ENCODE results near the gene DOK7.

The DOK7 gene

DNA sequence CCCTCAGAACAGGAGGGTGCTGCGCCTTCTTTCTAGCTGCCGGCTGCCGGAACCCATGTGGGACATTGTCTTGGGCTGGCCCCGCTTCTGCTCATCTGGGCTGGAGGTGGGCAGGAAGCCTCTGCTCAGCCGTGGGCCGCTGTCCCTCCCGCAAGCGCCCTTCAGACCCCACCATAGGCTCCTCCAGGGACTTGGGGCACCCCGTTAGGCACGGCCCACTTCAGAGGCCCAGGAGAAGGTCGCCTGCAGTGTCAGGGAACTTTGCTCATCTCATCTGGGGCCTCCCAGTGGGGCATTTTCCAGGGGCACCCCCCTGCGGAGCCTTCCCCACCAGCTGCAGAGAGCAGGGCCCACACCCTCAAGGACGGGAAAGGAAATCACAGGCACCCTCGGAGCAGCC, 32.9 kb downstream of the DOK7 start:
- DNase-seq (ENCODE audit: low spot score), result no peak
- Histone ChIP-seq H3K27me3 (ENCODE audit: insufficient read depth, poor library complexity, severe bottlenecking) (no peaks in the 10 kb centered on the region), H3K9me3 (ENCODE audit: severe bottlenecking) (no peaks in the 10 kb centered on the region), H3K36me3 (ENCODE audit: low read depth) (peaks cover 12% of the 10 kb centered on the region), H3K4me1 (ENCODE audit: insufficient read depth, poor library complexity, severe bottlenecking) (no peaks in the 10 kb centered on the region), H3K4me3 (ENCODE audit: severe bottlenecking) (no peak overlapping the region), H3K27ac (ENCODE audit: poor library complexity, severe bottlenecking) (no peak overlapping the region)
- no peak for ATAC-seq (ENCODE audit: low read depth)
- TF ChIP-seq CTCF (IDR thresholded peaks at IDR 0.05; ENCODE audit: poor library complexity, severe bottlenecking), result no peak

GRCh38 chr4:3497095-3497494, 34.0 kb downstream of the DOK7 start:
- H3K9me3 ChIP-seq (ENCODE audit: severe bottlenecking), result no peaks in the 10 kb centered on the region
- H3K27ac ChIP-seq (ENCODE audit: poor library complexity, severe bottlenecking), result no peak overlapping the region
- DNase-seq (ENCODE audit: low spot score) (no peak), ATAC-seq (ENCODE audit: low read depth) (no peak)
- H3K4me3 ChIP-seq (ENCODE audit: severe bottlenecking), result no peak overlapping the region
- peaks cover 12% of the 10 kb centered on the region for H3K36me3 ChIP-seq (ENCODE audit: low read depth)
- H3K27me3 ChIP-seq (ENCODE audit: insufficient read depth, poor library complexity, severe bottlenecking), result no peaks in the 10 kb centered on the region
- TF ChIP-seq CTCF (IDR thresholded peaks at IDR 0.05; ENCODE audit: poor library complexity, severe bottlenecking), result no peak
- no peaks in the 10 kb centered on the region for H3K4me1 ChIP-seq (ENCODE audit: insufficient read depth, poor library complexity, severe bottlenecking)

DNA sequence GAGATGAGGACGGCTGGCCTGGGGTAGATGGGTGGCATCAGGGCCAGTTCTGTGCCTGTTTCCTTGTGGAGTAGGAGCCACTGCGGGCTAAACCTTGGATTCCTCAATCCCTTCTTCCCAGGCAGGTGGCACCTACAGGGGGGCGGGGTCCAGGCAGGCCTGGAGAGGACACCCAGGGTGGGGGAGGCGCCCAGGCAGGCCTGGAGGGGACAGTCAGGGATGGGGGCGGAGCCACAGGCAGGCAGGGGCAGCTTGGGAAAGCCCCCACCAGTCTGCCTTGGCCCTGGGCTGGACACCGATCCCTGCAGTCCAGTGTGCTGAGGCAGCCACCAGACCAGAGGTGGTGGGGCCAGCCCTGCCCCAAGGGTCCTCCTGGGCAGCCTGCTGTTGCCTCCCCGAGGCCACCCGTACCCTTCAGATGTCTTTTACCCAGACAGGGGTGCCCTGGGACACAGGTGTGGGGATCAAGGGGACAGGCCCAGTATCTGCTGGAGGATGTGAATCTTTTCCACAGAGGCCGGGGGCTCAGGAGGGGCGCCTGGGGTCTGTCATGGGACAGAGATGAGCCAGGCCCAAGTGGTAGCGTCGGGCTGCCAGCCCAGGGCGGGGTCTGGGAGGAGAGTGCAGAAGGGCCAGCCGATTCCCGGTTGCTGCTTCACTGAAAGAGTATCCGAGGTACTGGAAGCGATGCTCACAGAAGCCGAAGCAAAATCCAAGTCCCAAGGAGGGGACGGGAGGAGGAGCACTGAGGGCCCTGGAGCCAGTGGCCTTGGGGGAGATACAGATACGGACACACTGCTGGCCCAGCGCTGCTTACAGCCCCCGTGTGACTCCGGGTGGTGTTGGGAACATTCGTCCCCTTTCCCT, 34.6 kb downstream of the DOK7 start:
- ATAC-seq (ENCODE audit: low read depth), result peak; percentile 8; the same call in 2 of the 3 replicates
- no peak for TF ChIP-seq CTCF (IDR thresholded peaks at IDR 0.05; ENCODE audit: poor library complexity, severe bottlenecking)
- no peak overlapping the region for H3K27ac ChIP-seq (ENCODE audit: poor library complexity, severe bottlenecking)
- no peak for DNase-seq (ENCODE audit: low spot score)
- no peaks in the 10 kb centered on the region for H3K27me3 ChIP-seq (ENCODE audit: insufficient read depth, poor library complexity, severe bottlenecking)
- H3K4me3 ChIP-seq (ENCODE audit: severe bottlenecking), result no peak overlapping the region
- no peaks in the 10 kb centered on the region for H3K4me1 ChIP-seq (ENCODE audit: insufficient read depth, poor library complexity, severe bottlenecking)
- H3K36me3 ChIP-seq (ENCODE audit: low read depth), result peaks cover 10% of the 10 kb centered on the region
- H3K9me3 ChIP-seq (ENCODE audit: severe bottlenecking), result no peaks in the 10 kb centered on the region

DNA sequence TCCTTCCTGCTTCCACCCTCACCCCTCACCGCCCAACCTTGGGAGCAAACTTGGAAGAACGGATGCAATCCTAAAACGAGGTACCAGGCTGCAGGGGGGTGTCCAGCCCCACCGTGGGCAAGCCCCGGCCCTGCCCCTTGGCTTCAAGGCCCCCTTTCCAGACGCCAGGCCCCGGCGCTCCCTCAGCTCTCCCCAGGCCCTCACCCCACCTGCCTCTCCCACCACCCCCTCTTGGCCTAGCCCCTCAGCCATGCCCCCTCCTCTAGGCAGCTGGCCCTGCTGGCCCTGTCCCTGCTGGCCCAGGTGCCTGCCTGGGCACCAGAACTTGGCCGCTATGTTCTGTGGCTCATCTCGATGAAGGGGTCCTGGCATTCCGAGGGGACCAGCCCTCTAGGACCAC, 35.3 kb downstream of the DOK7 start:
- Histone ChIP-seq H3K4me1 (ENCODE audit: insufficient read depth, poor library complexity, severe bottlenecking) (no peaks in the 10 kb centered on the region), H3K27me3 (ENCODE audit: insufficient read depth, poor library complexity, severe bottlenecking) (no peaks in the 10 kb centered on the region), H3K9me3 (ENCODE audit: severe bottlenecking) (no peaks in the 10 kb centered on the region), H3K4me3 (ENCODE audit: severe bottlenecking) (no peak overlapping the region), H3K36me3 (ENCODE audit: low read depth) (peaks cover 4% of the 10 kb centered on the region), H3K27ac (ENCODE audit: poor library complexity, severe bottlenecking) (no peak overlapping the region)
- DNase-seq (ENCODE audit: low spot score) (no peak), ATAC-seq (ENCODE audit: low read depth) (peak; percentile 2; the same call in 1 of the 3 replicates)
- no peak for TF ChIP-seq CTCF (IDR thresholded peaks at IDR 0.05; ENCODE audit: poor library complexity, severe bottlenecking)

Data from RWPE2 (cell line).